Limb (tissue), 2 donors: ENCODE measurements around the gene RASAL2.
"Not testable (repeated sequence)": the region's sequence is repeated elsewhere in the genome, so short reads cannot be mapped to it uniquely, and the experiment has no call there.

Experiments used
- DNase-seq, 2 donors: peaks; one replicate each; pipeline ENCODE4 v3.0.0-alpha.2; 2016; ENCODE audit errors: extremely low spot score in 2 of 2

The RASAL2 gene

DNA sequence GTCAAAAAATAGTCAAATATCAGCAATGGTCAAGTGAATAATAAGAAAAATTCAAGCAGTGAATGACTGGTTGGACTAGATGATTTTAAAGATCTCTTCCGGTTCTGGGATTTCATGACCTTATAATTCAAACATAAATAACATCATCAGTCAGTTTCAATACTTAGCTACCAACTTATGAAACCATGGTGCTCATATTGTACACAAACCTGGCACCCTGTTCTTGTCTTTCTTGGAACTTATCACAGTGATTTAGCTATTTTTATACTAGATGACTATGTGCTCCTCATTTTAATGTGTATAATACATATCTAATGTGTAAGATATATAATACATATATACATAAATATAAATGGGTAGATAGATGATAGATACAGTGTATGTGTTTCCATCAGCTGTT lies 245.9 kb downstream of the RASAL2 start:
- DNase-seq, result no peak

DNA sequence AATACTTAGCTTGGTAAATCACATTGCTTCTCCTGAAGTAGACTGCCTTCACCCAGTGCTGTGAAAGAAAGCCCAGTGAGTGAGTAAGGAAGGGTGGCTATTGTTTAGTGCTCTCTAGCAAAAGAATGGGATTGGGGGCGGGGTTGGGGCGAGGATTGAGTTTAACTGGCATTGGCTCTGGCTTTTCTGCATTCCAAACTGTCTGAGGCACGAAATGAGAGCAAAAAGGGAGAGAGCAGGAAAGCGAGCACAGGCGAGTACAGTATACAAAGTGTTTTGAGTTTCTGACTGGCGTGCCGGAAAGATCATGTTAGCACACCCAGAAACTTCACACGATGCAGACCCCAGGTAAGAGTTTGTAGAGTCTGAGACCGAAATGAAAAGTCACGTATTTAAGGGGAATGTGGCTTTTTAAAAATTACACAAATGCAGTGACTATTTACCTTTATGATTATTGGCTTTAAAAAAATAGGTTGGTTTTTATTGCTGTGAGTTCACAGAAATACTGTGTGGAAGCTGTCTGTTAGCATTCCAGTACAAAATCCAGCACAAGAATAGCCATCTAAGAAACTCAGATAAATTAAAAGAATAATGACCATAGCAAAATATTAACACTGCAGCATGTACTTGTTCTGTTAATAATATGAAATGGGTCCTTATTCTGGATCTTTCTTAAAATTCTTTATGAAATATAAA lies 247.5 kb downstream of the RASAL2 start:
- peak; percentile 37 to 45 for DNase-seq

DNA sequence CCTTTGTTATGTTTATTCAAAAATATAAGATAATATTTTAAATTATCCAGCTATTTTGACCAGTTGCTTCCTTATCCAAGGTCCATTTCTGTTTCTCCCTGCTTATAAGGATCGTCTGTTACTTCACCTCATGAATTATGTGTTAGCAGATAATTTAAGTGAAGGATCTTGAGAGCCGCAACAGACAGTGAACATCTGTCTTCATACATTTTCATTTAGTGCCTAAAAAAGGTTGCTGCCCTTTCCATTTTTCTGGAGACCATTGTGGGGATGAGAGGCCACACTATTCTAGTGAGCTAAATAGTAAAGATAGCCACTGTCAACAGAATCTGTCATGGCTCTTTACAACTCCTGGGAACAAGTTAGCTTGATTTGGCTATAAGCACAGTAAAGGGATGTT lies 248.8 kb downstream of the RASAL2 start:
- DNase-seq, result no peak

DNA sequence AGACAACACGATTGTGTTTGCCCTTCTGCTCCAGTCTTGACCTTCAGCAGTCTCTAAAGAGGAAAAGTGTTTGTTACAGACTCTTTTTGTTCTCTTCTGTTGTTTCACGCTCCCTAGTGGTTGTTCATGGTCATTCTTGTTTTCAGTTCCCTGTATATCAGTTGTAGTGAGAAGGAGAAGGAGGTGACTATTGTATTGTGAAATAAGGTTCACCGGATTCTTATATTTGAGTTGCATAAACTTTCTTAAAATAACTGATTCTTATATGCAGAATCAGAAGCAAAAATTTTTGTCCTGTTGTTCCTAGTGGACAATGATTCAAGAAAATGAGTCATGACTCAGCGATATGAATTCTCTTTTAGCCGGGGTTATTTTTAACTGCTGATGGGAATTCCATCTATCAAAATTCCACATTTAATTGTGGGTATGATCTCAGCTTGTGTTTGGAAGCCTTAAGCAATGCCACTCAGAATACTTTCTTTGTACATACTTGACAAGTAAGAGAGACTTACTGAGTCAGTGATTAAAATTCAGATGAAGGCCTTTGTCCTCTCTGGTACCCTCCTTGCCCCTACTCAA lies 250.7 kb downstream of the RASAL2 start:
- peak in 1 of 2 donors; percentile 33 for DNase-seq

DNA sequence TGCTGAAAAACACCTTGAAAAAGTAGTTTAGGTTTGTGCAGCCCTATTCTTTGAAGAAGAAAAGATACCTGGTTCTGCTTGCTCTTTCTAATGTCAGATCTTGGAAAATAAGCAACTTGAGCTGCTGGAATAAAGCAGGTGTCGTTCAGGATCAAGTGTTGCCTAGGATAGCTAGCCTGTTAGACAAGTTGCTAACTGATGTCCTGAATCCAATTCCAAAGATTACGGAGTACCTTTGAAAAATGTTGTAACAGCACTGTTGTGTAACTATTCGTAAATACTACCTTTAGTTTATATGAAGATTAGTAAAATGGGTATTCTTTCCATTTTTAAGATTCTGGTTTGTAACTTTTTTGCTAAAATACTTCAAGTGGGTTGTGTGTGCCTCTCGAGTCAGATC lies 251.3 kb downstream of the RASAL2 start:
- DNase-seq, result no peak

DNA sequence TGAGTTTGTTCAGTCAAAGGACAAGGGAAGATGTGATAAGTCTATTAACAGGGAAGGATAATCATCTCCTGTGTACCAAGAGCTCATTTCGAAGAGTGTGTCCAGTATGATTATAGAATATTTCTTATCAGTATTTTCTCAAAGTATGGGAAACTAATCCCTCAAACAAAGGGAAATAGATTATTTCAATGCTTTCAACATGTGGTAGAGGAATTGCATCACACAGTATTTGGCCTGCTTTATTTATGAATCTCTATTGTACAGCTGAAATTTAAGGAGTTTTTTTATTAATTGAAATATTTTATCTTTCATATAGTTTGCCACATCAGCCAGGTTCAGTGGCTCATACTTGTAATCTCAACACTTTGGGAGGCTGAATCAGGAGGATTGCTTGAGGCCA lies 251.9 kb downstream of the RASAL2 start:
- no peak for DNase-seq

DNA sequence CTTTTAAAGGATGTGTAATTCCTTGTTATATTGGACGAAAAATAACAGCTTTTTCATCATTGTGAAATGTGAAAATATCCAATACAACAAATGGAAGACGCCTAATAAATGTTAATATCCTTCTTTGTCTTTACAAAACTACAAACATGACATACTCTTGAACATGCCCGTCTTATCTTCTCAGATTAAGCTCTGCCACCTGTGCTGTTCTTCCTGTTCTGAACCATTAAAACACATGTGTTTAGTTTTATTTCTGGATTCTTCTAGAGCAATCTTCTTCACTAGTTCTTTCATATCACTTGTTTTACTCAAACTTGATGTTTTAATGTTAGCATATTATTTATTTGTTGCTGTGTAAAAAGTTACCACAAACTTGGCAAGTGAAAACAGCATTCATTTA lies 255.9 kb downstream of the RASAL2 start:
- DNase-seq, result no peak

DNA sequence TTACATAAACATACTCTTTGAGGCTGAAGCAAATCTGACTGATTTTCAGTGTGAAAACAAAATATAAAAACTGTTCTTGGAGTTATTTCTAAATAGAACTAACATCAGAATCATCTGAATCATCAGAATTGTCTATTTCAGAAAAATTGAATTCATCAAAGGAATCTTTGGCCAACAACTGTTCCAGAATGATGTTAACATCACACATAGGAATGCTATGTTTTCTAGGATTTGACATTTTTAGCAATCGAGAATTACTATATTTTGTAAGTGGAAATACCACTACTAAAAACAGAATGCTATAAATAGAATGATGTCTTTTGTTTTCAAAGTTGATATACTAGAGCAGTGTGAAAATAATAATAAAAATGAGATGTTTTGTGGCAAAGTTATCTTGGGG lies 258.0 kb downstream of the RASAL2 start:
- DNase-seq, result not testable (repeated sequence)

DNA sequence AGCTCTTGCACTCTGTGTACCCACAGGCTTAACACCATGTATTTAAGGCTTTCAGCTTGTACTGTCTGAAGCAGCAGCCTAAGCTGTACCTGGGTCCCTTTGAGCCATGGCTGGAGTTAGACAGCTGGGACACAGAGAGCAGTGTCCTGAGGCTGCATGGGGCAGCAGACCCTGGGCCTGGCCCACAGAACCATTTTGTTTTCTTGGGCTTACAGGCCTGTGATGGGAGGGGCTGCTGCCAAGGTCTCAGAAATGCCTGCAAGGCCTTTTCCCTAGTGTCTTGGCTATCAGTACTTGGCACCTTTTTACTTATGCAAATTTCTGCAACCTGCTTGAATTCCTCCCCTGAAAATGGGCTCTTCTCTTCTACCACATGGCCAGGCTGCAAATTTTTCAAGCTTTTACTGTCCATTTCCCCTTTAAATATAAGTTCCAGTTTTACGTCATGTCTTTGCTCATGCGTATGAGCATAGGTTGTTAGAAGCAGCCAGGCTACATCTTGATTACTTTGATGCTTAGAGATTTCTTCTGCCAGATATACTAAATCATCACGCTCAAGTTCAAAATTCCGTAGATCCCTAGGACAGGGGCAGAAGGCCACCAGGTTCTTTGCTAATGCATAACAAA lies 259.0 kb downstream of the RASAL2 start:
- no peak for DNase-seq

DNA sequence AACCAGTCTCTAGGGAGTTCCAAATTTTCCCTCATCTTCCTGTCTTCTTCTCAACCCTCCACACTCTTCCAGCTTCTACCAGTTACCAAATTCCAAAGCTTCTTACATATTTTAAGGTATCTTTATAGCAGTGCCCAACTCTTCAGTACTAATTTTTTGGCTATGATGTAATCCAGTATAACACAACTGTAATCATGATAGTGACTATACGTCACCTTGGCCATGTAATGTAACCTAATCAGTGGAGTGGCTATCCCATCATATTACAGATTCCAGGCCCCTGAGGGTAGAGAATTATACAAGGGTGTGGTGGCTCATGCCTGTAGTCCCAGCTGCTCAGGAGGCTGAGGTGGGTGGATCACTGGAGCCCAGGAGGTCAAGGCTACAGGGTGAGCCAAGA lies 259.6 kb downstream of the RASAL2 start:
- DNase-seq, result no peak

DNA sequence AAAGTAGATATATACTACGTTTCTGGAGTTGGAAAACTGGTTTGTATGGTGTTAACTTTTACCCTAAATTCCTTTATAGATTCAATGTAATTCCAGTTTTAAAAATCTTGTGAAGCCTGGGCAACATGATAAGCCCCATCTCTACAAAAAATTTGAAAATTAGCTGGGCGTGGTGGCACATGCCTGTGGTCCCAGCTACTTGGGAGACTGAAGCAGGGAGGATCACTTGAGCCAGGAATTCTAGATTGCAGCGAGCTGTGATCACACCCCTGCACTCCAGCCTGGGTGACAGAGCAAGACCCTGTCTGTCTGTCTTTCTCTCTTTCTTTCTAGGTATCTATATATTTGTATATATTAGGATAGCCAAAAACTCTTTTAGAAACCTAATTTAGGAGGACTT lies 260.9 kb downstream of the RASAL2 start:
- no peak for DNase-seq

DNA sequence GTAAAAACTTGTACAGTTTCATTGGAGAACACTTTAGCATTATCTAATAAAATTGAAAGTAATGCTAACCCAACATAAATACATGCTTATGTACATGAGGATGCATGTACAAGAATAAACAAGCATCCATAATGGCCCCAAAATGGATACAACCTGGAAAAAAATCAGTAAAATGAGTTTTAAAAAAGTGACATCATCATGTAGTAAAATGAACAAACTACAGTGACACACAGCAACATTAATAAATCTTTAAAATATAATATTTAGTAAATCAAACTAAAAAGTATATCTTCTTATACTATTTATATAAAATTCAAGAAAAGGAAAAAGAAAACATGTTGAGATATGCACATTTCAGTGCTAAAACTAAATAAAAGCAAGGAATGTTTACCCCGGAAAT lies 262.4 kb downstream of the RASAL2 start:
- no peak for DNase-seq

DNA sequence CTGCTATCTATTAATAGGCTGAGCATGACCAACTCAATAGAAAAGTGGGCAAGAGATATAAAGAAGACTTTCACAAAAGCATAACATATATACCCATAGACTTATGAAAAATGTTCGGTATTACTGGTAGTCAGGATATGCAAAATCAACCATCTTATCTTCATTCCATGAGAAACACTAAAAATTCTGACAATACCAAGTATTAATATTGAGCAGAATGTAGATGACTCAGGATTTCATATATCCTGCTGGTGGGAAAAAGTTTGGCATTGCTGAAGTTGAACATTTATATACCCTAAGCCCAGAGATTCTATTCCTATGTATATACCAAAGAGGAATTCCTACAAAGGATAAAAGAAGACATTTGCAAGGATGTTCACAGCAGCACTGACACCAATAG lies 264.6 kb downstream of the RASAL2 start:
- no peak for DNase-seq

DNA sequence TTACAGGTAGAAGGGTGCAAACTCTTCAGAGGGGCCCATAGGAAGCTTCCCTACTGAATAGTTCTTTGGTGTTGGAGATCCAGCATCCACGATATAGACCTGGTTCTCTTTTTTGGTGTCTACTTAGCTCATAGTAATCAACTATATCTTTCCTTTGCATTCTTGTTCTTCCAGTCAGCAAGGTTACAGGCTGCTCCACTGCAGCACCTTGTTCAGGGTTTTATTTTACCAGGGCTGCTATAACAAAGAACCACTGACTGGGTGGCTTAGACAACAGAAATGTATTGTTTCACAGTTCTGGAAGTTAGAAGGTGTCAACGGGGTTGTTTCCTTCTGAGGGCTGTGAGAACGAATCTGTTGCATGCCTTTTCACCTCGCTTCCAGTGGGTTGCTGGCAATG lies 266.5 kb downstream of the RASAL2 start:
- DNase-seq, result no peak

DNA sequence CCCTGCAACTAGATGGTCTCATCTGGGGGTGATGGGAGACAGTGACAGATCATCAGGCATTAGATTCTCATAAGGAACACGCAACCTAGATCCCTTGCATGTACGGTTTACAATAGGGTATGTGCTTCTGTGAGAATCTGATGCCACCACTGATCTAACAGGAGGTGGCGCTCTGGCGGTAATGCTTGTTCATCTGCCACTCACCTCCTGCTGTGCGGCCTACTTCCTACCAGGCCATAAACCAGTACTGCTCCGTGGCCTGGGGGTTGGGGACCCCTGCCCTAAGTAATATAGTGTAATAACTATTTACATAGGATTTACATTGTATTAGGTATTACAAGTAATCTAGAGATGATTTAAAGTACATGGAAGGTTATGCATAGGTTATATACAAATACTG lies 267.9 kb downstream of the RASAL2 start:
- DNase-seq, result no peak

DNA sequence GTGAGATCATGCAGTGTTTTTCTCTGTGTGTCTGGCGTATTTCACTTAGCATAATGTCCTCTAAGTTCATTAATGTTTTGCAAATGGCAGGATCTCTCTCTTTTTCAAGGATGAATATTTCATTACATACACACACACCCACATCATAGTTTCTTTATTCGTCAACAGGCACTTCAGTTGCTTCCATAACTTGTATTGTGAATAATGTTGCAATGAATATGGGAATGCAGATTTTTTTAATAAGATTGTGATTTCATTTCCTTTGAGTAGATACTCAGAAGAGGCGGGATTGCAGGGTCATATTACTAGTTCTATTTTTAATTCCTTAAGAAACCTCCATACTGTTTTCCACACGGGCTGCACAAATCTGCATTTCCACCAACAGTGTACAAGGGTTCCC lies 268.8 kb downstream of the RASAL2 start:
- DNase-seq, result no peak

DNA sequence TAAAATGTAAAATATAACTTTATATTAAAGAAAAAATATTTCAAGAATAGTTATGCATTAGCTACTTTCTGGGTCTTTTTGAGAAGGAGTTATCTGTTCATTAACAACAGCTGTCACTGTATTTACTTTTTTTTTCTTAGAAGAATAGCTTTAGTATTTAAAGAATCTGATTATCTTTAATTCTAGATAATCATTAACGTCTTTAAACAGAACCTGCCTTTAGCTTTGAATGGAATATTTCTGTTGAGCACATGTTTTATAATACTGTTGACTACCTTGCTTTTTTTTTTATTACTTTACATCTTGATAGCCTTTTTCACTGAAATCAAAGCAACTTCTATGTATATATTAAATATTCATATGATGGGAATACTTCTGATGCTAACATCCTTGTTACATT lies 270.9 kb downstream of the RASAL2 start:
- no peak for DNase-seq

DNA sequence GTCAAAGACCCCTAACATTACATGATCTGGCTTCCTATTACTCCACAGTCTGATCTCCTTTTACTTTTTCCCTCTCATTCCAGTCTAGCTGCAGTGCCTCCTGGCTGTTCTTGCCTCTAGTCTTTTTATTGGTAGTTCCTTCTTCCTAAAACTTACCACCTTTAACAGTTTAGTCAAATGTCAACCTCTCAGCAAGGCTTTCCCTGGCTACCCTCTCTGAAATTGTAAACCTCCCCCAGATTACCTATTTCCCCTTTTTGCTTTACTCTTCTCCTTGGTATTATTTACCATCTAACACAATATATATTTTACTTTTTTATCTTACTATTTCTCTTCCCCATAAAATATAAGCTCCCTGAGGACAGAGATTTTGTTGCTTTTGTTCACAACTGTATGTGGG lies 273.2 kb downstream of the RASAL2 start:
- DNase-seq, result no peak

DNA sequence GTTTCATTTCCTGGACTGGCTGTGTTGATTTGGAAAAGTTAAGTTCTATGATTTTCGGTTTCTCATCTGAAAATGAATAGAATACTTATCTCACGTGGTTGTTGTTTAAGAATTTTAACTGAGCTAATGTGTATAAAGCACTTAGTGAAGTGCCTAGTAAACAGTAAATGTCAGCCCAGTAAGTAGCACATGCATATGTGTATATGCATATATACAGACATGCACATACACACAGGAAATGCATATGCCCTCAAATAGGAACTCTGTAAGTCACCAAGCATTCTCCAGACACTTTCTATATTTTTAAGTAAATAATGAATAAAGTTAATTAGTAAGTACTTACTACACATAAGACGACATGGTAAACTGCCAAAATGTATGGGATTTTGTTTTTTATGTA lies 274.3 kb downstream of the RASAL2 start:
- DNase-seq, result no peak

DNA sequence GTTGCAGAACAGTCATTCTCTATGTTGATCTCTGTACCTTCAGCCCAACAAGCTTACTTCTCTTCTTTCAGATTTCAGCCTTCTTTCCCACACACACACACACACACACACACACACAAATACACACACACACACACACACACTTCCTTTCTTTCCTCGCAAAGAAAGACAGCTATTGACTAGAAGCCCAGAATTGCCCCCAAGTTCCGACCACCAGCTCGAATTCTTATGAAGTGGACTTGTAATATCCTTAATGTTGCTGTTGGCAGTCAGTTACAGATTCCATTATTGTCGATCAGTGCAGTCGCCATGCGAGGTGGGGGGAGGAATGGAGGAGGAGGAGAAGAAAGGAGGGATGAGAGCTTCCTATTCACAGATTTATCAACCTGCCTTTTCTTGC lies 277.3 kb downstream of the RASAL2 start:
- DNase-seq, result peak; percentile 34 to 77

DNA sequence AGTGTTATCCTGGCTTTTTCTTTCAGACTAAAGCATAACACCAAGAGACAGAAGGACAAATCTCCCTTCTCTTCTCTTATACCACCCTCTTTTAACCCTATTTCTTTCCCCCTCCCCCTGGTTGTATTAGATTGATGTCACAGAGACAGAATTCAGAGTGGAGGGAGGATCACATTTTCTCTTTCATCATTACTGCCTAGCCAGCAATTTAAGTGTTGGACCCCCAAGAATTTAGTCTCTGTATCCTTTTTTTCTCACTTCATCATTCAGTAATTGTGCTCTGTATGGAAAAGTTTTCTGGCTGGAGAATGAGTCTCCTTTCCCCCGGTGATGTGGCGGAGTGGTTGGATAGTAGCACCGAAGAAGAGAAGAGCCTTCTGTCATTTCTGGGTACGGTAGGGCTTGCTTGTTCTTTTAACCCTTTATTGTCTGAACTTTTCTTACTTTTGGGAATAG lies 278.1 kb downstream of the RASAL2 start:
- DNase-seq, result peak; percentile 22 to 41

DNA sequence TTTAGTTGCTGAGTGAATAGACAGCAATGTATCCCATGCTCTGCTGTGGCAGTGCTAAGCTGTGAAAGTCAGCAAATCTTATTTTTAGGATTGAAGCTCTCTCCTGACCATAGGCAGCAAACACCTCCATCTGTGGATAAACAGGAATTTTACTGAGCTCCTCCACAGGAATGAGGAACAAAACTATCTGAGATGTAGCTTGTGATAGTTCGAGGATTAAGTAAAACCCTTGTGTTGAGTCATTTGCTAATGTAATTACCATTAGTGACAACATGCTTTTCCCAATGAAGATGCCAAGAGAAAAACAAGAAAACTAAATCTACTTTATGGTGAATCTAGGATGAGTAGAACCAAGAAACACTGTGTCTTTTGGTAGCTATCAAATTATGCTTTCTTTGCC lies 280.1 kb downstream of the RASAL2 start:
- DNase-seq, result no peak

DNA sequence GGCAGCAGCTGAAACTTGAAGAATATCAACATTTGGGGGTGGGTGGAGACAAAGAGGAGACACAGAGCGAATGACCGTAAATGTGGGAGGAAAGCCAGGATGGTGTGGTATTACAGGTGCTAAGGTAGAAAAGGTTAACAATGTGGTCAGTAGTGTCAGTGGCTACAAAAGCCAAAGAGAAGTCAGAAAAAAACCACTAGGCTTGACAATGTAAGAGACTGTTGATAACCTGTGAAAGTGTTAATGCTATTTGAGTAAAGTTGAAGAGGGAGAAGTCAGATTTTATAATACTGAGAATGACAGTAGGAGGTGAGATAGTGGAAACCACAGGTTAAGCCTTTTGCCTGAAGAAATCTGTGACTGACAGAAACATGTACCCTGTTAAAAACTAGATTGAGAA lies 282.1 kb downstream of the RASAL2 start:
- no peak for DNase-seq
